ENCODE results near the gene TFE3. TPM values are rescaled to one million over a fixed set of nuclear protein-coding genes. Genes with fewer than 3 reads are reported as not detected.
"Not testable (repeated sequence)": the region's sequence is repeated elsewhere in the genome, so short reads cannot be mapped to it uniquely, and the experiment has no call there.

The TFE3 gene
- polyA plus RNA-seq, 1 donor, result 22.2 TPM

DNA sequence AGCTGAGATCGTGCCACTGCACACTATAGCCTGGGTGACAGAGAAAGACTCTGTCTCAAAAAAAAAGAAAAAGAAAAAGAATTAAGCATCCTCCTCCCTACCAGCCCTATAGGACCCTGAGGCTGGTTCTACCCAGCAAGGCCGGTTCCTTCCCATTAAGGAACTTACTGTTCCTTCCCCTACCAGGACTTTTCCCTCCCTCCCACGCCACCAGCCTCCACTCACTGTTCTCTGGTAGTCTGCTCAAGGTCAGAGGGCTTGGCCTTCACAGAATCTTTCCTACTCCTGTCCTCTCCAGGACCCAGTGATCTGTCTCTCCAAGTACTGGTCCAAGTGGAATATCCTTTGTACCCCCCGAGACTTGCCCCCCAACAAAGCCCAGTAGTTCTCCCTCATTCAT is 42.5 kb downstream of the TFE3 start:
- no peak for DNase-seq

- no peak for DNase-seq
Measured at GRCh38 chrX:48999030-48999429, 44.1 kb downstream of the TFE3 start.

DNA sequence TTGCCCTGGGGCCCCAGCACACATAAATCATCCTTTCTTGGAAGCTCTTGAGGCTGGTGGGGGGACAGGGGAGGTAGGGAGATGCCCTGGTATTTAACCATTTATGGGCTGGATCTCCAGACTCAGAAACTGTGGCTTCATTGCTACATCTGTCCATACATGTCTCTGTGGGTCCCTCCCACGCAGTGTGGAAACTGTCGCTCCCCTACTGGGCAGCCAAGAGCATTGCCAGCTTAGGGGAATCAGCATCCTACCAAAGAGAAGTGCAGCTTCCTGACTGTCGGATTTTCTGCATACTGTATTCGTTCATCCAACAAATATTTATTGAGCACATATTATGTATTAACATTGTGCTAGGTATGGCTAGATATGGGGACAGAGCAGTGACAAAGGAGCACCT is 44.8 kb downstream of the TFE3 start:
- no peak for DNase-seq

GRCh38 chrX:48997865-48998264 is 45.3 kb downstream of the TFE3 start:
- no peak for DNase-seq

GRCh38 chrX:48997455-48997854 is 45.7 kb downstream of the TFE3 start:
- DNase-seq, result no peak

DNA sequence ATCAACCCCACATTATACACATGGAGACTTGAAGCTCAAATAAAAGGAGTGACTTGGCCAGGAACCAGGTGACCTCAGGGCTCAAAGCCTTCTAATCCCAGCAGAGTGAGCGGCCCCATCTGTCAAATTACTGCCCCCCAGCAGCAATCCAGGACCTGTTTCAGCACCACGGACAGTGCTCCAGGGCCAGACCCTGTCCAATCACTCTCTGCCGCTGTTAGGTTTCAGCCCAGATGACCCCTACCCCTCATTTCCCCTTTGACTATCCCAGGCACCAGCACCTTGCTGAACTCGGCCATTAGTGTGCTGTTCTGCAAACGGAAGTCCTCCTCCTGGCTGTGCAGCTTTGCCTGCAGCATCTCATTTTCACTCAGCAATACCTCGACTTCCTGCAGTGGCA is 46.2 kb downstream of the TFE3 start:
- DNase-seq, result no peak

GRCh38 chrX:48992341-48992740 is 50.8 kb downstream of the TFE3 start:
- DNase-seq, result no peak

DNA sequence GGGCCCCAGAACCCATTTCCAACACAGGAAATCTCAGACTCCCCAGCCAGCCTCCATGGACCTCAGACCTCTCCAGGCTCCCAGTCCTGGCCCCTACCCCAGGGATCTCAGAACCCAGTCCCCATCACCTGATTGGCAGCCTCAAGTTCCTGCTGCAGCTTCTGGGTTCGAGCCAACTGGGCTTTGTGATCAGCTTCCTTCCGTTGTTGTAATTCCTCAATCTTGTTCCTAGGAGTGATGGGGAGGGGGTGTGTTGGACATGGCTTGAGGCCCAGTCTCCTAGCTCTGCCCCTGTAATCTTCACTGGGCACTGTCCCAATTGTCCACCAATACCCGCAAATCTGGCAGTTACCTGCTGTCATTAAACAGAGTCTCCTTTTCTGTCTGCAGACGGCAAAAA is 53.7 kb downstream of the TFE3 start:
- DNase-seq, result no peak

GRCh38 chrX:48983896-48984295 is 59.3 kb downstream of the TFE3 start:
- no peak for DNase-seq

GRCh38 chrX:48983081-48983480 is 60.1 kb downstream of the TFE3 start:
- DNase-seq, result no peak

GRCh38 chrX:48981178-48981577 is 62.0 kb downstream of the TFE3 start:
- no peak for DNase-seq

DNA sequence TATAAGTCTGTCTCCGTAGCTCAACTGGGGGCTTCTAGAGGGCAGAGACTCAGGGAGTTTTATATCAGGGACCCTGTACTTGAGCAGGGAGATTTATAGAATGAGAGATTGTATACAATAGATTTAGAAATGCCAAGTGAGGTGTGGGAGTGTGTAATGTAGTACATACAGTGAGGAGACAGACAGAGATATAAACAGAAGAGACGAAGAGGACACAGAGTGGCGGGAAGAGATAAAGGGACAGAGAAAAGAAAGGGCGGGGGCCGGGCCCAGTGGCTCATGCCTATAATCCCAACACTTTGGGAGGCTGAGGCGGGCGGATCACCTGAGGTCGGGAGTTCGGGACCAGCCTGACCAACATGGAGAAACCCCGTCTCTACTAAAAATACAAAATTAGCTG is 62.8 kb downstream of the TFE3 start:
- not testable (repeated sequence) for DNase-seq

Other genes starting within 250 kb of the TFE3 start
- gene HDAC6, start 241.3 kb downstream of the TFE3 start, polyA plus RNA-seq (ENCODE audit: insufficient read length), result 101 TPM
- gene ERAS, start 216.8 kb downstream of the TFE3 start, polyA plus RNA-seq (ENCODE audit: insufficient read length), result not detected
- not detected for gene PCSK1N, start 207.7 kb downstream of the TFE3 start, polyA plus RNA-seq (ENCODE audit: insufficient read length)
- gene TIMM17B, start 145.6 kb downstream of the TFE3 start, polyA plus RNA-seq (ENCODE audit: insufficient read length), result 38.2 TPM
- gene PQBP1, start 145.4 kb downstream of the TFE3 start, polyA plus RNA-seq (ENCODE audit: insufficient read length), result 69.1 TPM
- 16.4 TPM for gene SLC35A2, start 131.7 kb downstream of the TFE3 start, polyA plus RNA-seq (ENCODE audit: insufficient read length)
- 2.1 TPM for gene PIM2, start 124.3 kb downstream of the TFE3 start, polyA plus RNA-seq (ENCODE audit: insufficient read length)
- gene OTUD5, start 85.8 kb downstream of the TFE3 start, polyA plus RNA-seq (ENCODE audit: insufficient read length), result 41.6 TPM
- 1.4 TPM for gene KCND1, start 71.5 kb downstream of the TFE3 start, polyA plus RNA-seq (ENCODE audit: insufficient read length)
- gene GRIPAP1, start 41.1 kb downstream of the TFE3 start, polyA plus RNA-seq (ENCODE audit: insufficient read length), result 22.0 TPM
- gene CCDC120, start 15.6 kb upstream of the TFE3 start, polyA plus RNA-seq (ENCODE audit: insufficient read length), result 4.6 TPM
- 20.3 TPM for gene PRAF2, start 30.6 kb upstream of the TFE3 start, polyA plus RNA-seq (ENCODE audit: insufficient read length)
- gene WDR45, start 36.5 kb upstream of the TFE3 start, polyA plus RNA-seq (ENCODE audit: insufficient read length), result 34.5 TPM
- 18.4 TPM for gene GPKOW, start 80.4 kb upstream of the TFE3 start, polyA plus RNA-seq (ENCODE audit: insufficient read length)
- 2.7 TPM for gene MAGIX, start 119.4 kb upstream of the TFE3 start, polyA plus RNA-seq (ENCODE audit: insufficient read length)
- 148 TPM for gene PLP2, start 128.5 kb upstream of the TFE3 start, polyA plus RNA-seq (ENCODE audit: insufficient read length)
- 4.3 TPM for gene PRICKLE3, start 143.0 kb upstream of the TFE3 start, polyA plus RNA-seq (ENCODE audit: insufficient read length)
- gene SYP, start 156.8 kb upstream of the TFE3 start, polyA plus RNA-seq (ENCODE audit: insufficient read length), result 1.0 TPM
- gene CACNA1F, start 190.0 kb upstream of the TFE3 start, polyA plus RNA-seq (ENCODE audit: insufficient read length), result not detected
- gene CCDC22, start 192.1 kb upstream of the TFE3 start, polyA plus RNA-seq (ENCODE audit: insufficient read length), result 13.9 TPM
- 0.66 TPM for gene FOXP3, start 221.4 kb upstream of the TFE3 start, polyA plus RNA-seq (ENCODE audit: insufficient read length)
- gene PPP1R3F, start 226.4 kb upstream of the TFE3 start, polyA plus RNA-seq (ENCODE audit: insufficient read length), result 10.2 TPM

Measured in hindlimb muscle (tissue), 1 donor.